DOHH2 (cell line): ENCODE data around the gene OR1D5.

ENCODE experiments used
- H3F3A ChIP-seq: fragments of 200-600 bp; sonication (generic), shearing (Covaris generic); 2 replicates; pipeline ENCODE4 v1.6.0; 2016; ENCODE audit warnings: antibody characterized with exemption, mild to moderate bottlenecking; ENCODE audit not compliant: control insufficient read depth, insufficient read depth
- H3K27ac ChIP-seq: fragments of 200-600 bp; sonication (generic); 2 replicates; pipeline ENCODE4 v1.5.1; 2014; ENCODE audit warnings: low read depth, mild to moderate bottlenecking, low read length, moderate library complexity
- H3K27me3 ChIP-seq: fragments of 200-600 bp; sonication (generic); 2 replicates; pipeline ENCODE4 v1.6.1; 2014; ENCODE audit warnings: mild to moderate bottlenecking, low read length, mixed read lengths; ENCODE audit not compliant: control insufficient read depth
- H3K36me3 ChIP-seq: fragments of 200-600 bp; sonication (generic); 2 replicates; pipeline ENCODE4 v1.6.1; 2014; ENCODE audit warnings: mild to moderate bottlenecking, low read length, moderate library complexity, mixed read lengths; ENCODE audit not compliant: control insufficient read depth
- H3K4me1 ChIP-seq: fragments of 200-600 bp; sonication (generic); 2 replicates; pipeline ENCODE4 v1.6.1; 2014; ENCODE audit warnings: mild to moderate bottlenecking, low read length, mixed read lengths; ENCODE audit not compliant: control insufficient read depth
- H3K4me2 ChIP-seq: fragments of 200-600 bp; sonication (generic); 2 replicates; pipeline ENCODE4 v1.6.0; 2014; ENCODE audit warnings: mild to moderate bottlenecking, low read length, moderate library complexity
- H3K4me3 ChIP-seq: fragments of 200-600 bp; sonication (generic); 2 replicates; pipeline ENCODE4 v1.5.1; 2014; ENCODE audit warnings: mild to moderate bottlenecking, low read length, mixed read lengths
- H3K79me2 ChIP-seq: fragments of 200-600 bp; sonication (generic); 2 replicates; pipeline ENCODE4 v1.6.1; 2014; ENCODE audit warnings: mild to moderate bottlenecking, low read length, mixed read lengths; ENCODE audit not compliant: control insufficient read depth
- H3K9me2 ChIP-seq: fragments of 200-600 bp; sonication (generic); replicated peaks from 2 replicates; pipeline ENCODE4 v1.6.1; 2014; ENCODE audit warnings: mild to moderate bottlenecking, low read length, mixed read lengths; ENCODE audit not compliant: control insufficient read depth
- H3K9me3 ChIP-seq: fragments of 200-600 bp; sonication (generic); 2 replicates; pipeline ENCODE4 v1.6.1; 2014; ENCODE audit warnings: antibody characterized with exemption, low read length, mixed read lengths; ENCODE audit not compliant: control insufficient read depth, insufficient read depth
- H4K20me1 ChIP-seq: fragments of 200-600 bp; sonication (generic); 2 replicates; pipeline ENCODE4 v1.6.0; 2014; ENCODE audit warnings: low read depth, mild to moderate bottlenecking, antibody characterized with exemption, low read length, moderate library complexity; ENCODE audit not compliant: control insufficient read depth, insufficient read depth
- CTCF ChIP-seq: fragments of 200-600 bp; sonication (generic); IDR thresholded peaks from one replicate; pipeline ENCODE4 v1.5.1; 2014; ENCODE audit warnings: antibody characterized with exemption, mild to moderate bottlenecking, low read depth, low read length; ENCODE audit not compliant: poor library complexity, severe bottlenecking
- EZH2phosphoT487 ChIP-seq: fragments of 200-600 bp; sonication (generic); IDR thresholded peaks from 2 replicates; pipeline ENCODE4 v1.6.1; 2017; ENCODE audit warnings: borderline replicate concordance, mild to moderate bottlenecking, antibody characterized with exemption, low read length, moderate library complexity, mixed read lengths

The OR1D5 gene

GRCh38 chr17:3015890-3016289 is 47.5 kb downstream of the OR1D5 start:
- H3K4me2 ChIP-seq, result no peak overlapping the region
- H4K20me1 ChIP-seq, result no peaks in the 10 kb centered on the region
- no peaks in the 10 kb centered on the region for H3K9me3 ChIP-seq
- no peaks in the 10 kb centered on the region for H3K9me2 ChIP-seq
- H3K4me3 ChIP-seq, result no peak overlapping the region
- no peaks in the 10 kb centered on the region for H3K79me2 ChIP-seq
- H3K4me1 ChIP-seq, result peaks cover 9% of the 10 kb centered on the region
- no peaks in the 10 kb centered on the region for H3K27me3 ChIP-seq
- TF ChIP-seq EZH2phosphoT487, result no peak
- TF ChIP-seq CTCF, result no peak
- peaks cover 19% of the 10 kb centered on the region for H3K36me3 ChIP-seq
- H3K27ac ChIP-seq, result no peak overlapping the region
- no peaks in the 10 kb centered on the region for H3F3A ChIP-seq

- no peaks in the 10 kb centered on the region for H3K9me3 ChIP-seq
- no peaks in the 10 kb centered on the region for H4K20me1 ChIP-seq
- H3K4me1 ChIP-seq, result peaks cover 18% of the 10 kb centered on the region
- TF ChIP-seq EZH2phosphoT487 (no peak), CTCF (peak; percentile 91)
- H3K9me2 ChIP-seq, result no peaks in the 10 kb centered on the region
- H3K4me2 ChIP-seq, result no peak overlapping the region
- H3K27me3 ChIP-seq, result no peaks in the 10 kb centered on the region
- no peaks in the 10 kb centered on the region for H3F3A ChIP-seq
- H3K36me3 ChIP-seq, result peaks cover 27% of the 10 kb centered on the region
- no peak overlapping the region for H3K4me3 ChIP-seq
- no peak overlapping the region for H3K27ac ChIP-seq
- H3K79me2 ChIP-seq, result no peaks in the 10 kb centered on the region
Observed at GRCh38 chr17:3012926-3013581, 50.4 kb downstream of the OR1D5 start.
